Testis (tissue), 3 donors: ENCODE data around the gene ATL1. TPM values are rescaled to one million over a fixed set of nuclear protein-coding genes. Genes with fewer than 3 reads are reported as not detected.

Experiments used
- DNase-seq: peaks from one replicate; pipeline ENCODE4 v3.0.0-alpha.2; 2019
- H3K27ac ChIP-seq, 2 donors: fragments of 200-600 bp; sonication (generic); one replicate each; pipeline ENCODE4 v1.5.1; 2019
- H3K27me3 ChIP-seq: fragments of 200-600 bp; sonication (generic); one replicate; pipeline ENCODE4 v1.5.1; 2019
- H3K36me3 ChIP-seq: fragments of 200-600 bp; sonication (generic); one replicate; pipeline ENCODE4 v1.5.1; 2017; ENCODE audit warnings: low read depth; ENCODE audit errors: missing control alignments
- H3K4me1 ChIP-seq: fragments of 200-600 bp; sonication (generic); one replicate; pipeline ENCODE4 v1.5.1; 2019
- H3K4me3 ChIP-seq, 2 donors: fragments of 200-600 bp; sonication (generic); one replicate each; pipeline ENCODE4 v1.5.1; 2017 to 2019
- H3K9me3 ChIP-seq: fragments of 200-600 bp; sonication (generic); one replicate; pipeline ENCODE4 v1.5.1; 2017
- CTCF ChIP-seq, 3 experiments: fragments of 450-650 bp in 2 of 3; fragments of 200-600 bp in 1 of 3; sonication (generic) in 1 of 3; IDR thresholded peaks; one replicate each; pipeline ENCODE4 v1.5.1; 2016 to 2019; ENCODE audit warnings: antibody characterized with exemption in 3 of 3, mild to moderate bottlenecking in 2 of 3, moderate library complexity in 1 of 3
- POLR2A ChIP-seq: fragments of 450-650 bp; IDR thresholded peaks from one replicate; pipeline ENCODE4 v1.6.1; 2017; ENCODE audit warnings: antibody characterized with exemption, mild to moderate bottlenecking, moderate library complexity
- WGBS, 2 donors: methylation state at CpG; one replicate each; pipeline ENCODE4 v1.1.5; 2018; 5-methylcytosine and 5-hydroxymethylcytosine counted together
- intact Hi-C: fragments of 100-400 bp; cut with DNase I; formaldehyde crosslinking; loops from one replicate; pipeline ENCODE4 v1.15.1; 2023; ENCODE audit warnings: low total_unique reads
- polyA plus RNA-seq: library from polyadenylated mRNA; stranded (reverse); fragments of 350-450 nt; fragmentation: Illumina TruSeq; extraction: RNeasy Lipid Tissue Mini Kit (QIAGEN cat#74804); gene quantifications from one replicate; pipeline ENCODE4 v1.2.3, GENCODE V29; 2014; ENCODE audit warnings: low read depth, low replicate concordance; ENCODE audit not compliant: insufficient read depth
- total RNA-seq, 2 donors: library from RNA; depleted of rRNA; stranded (reverse); fragments of >200 nt; gene quantifications; one replicate each; pipeline ENCODE4 v1.2.3, GENCODE V29; 2016

The ATL1 gene
- total and polyA plus RNA-seq, 3 donors from 2014 or later = 10.0 to 25.1 (median 14.4) TPM

DNA sequence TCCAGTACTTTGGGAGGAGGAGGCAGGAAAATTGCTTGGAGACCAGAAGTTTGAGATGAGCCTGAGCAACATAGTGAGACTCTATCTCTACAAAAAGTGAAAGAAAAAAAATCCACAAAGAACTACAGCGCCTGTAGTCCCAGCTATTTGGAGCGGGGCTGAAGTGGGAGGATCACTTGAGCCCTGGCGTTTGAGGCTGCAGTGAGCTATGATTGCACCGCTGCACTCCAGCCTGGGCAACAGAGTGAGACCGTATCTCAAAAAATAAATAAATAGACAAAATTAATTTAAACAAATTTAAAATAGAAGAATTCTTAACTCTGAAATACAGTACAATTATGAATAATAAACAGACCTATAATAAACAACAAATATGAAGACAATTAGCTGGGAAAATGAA is 40.9 kb downstream of the ATL1 start:
- no peak overlapping the region for H3K27ac ChIP-seq
- no peaks in the 10 kb centered on the region for H3K9me3 ChIP-seq
- 87% methylated on average over 5 of the region's 5 CpGs for WGBS, 2 donors
- no peaks in the 10 kb centered on the region for H3K4me1 ChIP-seq
- H3K27me3 ChIP-seq = no peaks in the 10 kb centered on the region
- no peaks in the 10 kb centered on the region for H3K36me3 ChIP-seq
- intact Hi-C loops = no loop called here
- no peak for TF ChIP-seq POLR2A
- no peak for TF ChIP-seq CTCF (IDR thresholded peaks at IDR 0.05)
- no peak overlapping the region for H3K4me3 ChIP-seq
- no peak for DNase-seq

DNA sequence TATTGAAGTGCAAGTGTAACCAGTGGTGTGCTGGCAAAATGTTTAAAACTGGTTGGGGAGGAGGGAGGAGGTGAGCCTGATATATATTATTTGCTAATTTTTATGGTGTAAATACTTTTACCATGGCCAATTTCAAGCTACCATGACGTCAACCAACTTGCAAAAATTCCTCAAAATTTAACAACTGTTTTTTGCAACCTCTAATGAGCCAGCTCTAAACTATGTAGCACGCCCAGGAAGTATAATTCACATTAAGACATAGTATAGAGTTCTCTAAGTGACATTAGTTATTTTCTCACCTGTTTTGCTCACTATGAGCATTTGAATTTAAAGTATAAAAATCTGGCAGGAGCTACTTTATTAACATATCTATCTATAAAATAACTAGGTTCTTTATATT is 41.4 kb downstream of the ATL1 start:
- H3K4me1 ChIP-seq = no peaks in the 10 kb centered on the region
- H3K27ac ChIP-seq = no peak overlapping the region
- 95 to 97% methylated on average over 2 of the region's 2 CpGs for WGBS, 2 donors
- DNase-seq = no peak
- intact Hi-C loops = no loop called here
- H3K4me3 ChIP-seq = no peak overlapping the region
- H3K9me3 ChIP-seq = no peaks in the 10 kb centered on the region
- no peaks in the 10 kb centered on the region for H3K27me3 ChIP-seq
- no peaks in the 10 kb centered on the region for H3K36me3 ChIP-seq
- TF ChIP-seq CTCF (IDR thresholded peaks at IDR 0.05) = no peak
- no peak for TF ChIP-seq POLR2A

- WGBS, 2 donors = 77 to 89% methylated on average over 3 of the region's 3 CpGs
- no peaks in the 10 kb centered on the region for H3K4me1 ChIP-seq
- no peak overlapping the region for H3K27ac ChIP-seq
- no peak overlapping the region for H3K4me3 ChIP-seq
- H3K27me3 ChIP-seq = no peaks in the 10 kb centered on the region
- no peak for TF ChIP-seq CTCF (IDR thresholded peaks at IDR 0.05)
- TF ChIP-seq POLR2A = no peak
- intact Hi-C loops = no loop called here
- H3K36me3 ChIP-seq = no peaks in the 10 kb centered on the region
- no peaks in the 10 kb centered on the region for H3K9me3 ChIP-seq
- no peak for DNase-seq
Measured at GRCh38 chr14:50602035-50602434, 42.1 kb downstream of the ATL1 start.

DNA sequence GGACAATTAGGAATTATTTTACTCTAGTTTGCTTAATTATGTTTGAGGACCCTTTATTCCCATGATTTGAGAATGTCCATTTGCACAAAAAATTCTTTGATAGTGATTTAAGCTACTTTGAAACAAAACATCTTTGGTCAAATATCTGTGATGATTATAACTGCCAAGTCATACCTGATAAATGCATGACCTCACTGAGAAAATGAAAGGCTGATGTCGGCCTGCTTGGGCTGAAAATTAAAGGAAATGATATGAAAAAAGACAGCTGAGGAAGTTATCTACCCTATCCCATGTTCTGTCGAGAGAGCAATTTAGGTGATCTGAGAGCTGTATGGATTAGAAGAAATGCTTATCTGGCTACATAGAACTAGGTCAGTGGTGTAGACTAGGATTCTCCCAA is 43.6 kb downstream of the ATL1 start:
- no peak overlapping the region for H3K27ac ChIP-seq
- DNase-seq = no peak
- H3K36me3 ChIP-seq = no peaks in the 10 kb centered on the region
- no peak overlapping the region for H3K4me3 ChIP-seq
- H3K9me3 ChIP-seq = no peaks in the 10 kb centered on the region
- WGBS, 2 donors = 73% methylated on average over 2 of the region's 2 CpGs
- no peaks in the 10 kb centered on the region for H3K4me1 ChIP-seq
- intact Hi-C loops = no loop called here
- no peaks in the 10 kb centered on the region for H3K27me3 ChIP-seq
- TF ChIP-seq CTCF (IDR thresholded peaks at IDR 0.05) = no peak
- no peak for TF ChIP-seq POLR2A

- no peak for DNase-seq
- H3K36me3 ChIP-seq = no peaks in the 10 kb centered on the region
- H3K4me3 ChIP-seq = no peak overlapping the region
- no peak overlapping the region for H3K27ac ChIP-seq
- no peak for TF ChIP-seq CTCF (IDR thresholded peaks at IDR 0.05)
- no peak for TF ChIP-seq POLR2A
- no peaks in the 10 kb centered on the region for H3K9me3 ChIP-seq
- H3K4me1 ChIP-seq = no peaks in the 10 kb centered on the region
- H3K27me3 ChIP-seq = no peaks in the 10 kb centered on the region
- intact Hi-C loops = no loop called here
- WGBS, 2 donors = 0 to 24% methylated on average over 1 of the region's 1 CpG
Measured at GRCh38 chr14:50605766-50606165, 45.8 kb downstream of the ATL1 start.
